Stimulated activated naive CD8-positive, alpha-beta T cell treated with anti-CD3 and anti-CD28 coated beads, Interleukin-15, amount 100 ng/mL, for 72 hours (primary cell): ENCODE results near the gene VASP.

ENCODE experiments used
- ATAC-seq: fragments of 150-1000 bp; cut with Tn5 transposase; 2 replicates; pipeline ENCODE4 v1.10.0; 2021; ENCODE audit warnings: mild to moderate bottlenecking, moderate library complexity
- DNase-seq, 2 donors: peaks; one replicate each; pipeline ENCODE4 v3.0.0; 2021 to 2022
- H3K27ac Mint-ChIP-seq, 2 donors: one replicate each; pipeline ENCODE4 v1.8.0; 2022; ENCODE audit warnings: mild to moderate bottlenecking in 2 of 2, mixed read lengths in 2 of 2, moderate library complexity in 2 of 2
- H3K27me3 Mint-ChIP-seq: one replicate; pipeline ENCODE4 v1.8.0; 2022; ENCODE audit warnings: mixed read lengths
- H3K4me1 Mint-ChIP-seq: one replicate; pipeline ENCODE4 v1.8.0; 2022; ENCODE audit warnings: mild to moderate bottlenecking, mixed read lengths
- H3K4me3 Mint-ChIP-seq, 2 donors: one replicate each; pipeline ENCODE4 v1.8.0; 2022; ENCODE audit warnings: mild to moderate bottlenecking in 2 of 2, mixed read lengths in 2 of 2, moderate library complexity in 1 of 2
- H3K9me3 Mint-ChIP-seq, 2 donors: one replicate each; pipeline ENCODE4 v1.8.0; 2022; ENCODE audit warnings: mixed read lengths in 2 of 2

VASP gene

DNA sequence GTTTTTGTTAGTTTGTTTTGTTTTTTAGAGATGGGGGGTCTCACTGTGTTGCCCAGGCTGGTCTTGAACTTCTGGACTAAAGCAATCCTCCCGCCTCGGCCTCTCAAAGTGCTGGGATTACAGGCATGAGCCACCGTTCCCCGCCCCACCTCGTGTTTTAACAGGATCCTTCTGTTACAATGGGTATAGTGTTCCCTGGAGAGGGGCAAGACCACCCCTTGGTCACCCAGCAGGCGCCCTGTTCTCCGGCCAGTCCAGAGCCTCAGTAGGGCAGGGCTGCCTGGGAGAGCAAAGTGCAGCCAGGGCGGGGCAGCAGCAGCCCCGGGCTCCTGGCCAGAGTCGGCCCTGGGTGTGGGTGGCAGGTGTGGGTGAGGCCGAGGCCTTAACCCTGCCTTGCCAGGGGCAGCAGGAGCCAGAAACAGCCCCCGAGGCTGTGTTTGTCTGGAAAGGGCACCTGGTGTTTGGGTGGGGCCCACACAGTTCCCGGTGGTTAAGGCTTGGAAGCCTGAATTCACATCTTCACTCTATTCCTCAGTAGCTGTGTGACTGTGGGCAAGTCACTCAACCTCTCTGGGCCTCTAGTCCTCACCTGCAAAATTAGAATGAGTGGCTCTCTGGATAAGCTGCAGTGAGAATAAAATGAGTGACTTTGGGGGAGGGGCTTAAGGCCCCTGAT is 7.2 kb downstream of the VASP start:
- Mint-ChIP-seq H3K27me3 (no peaks in the 10 kb centered on the region), H3K4me3 (peak overlapping the region; percentile 54 to 77), H3K9me3 (no peaks in the 10 kb centered on the region), H3K4me1 (peaks cover 69% of the 10 kb centered on the region), H3K27ac (peak overlapping the region; percentile 82 to 91)
- ATAC-seq (peak; percentile 61), DNase-seq (no peak)

DNA sequence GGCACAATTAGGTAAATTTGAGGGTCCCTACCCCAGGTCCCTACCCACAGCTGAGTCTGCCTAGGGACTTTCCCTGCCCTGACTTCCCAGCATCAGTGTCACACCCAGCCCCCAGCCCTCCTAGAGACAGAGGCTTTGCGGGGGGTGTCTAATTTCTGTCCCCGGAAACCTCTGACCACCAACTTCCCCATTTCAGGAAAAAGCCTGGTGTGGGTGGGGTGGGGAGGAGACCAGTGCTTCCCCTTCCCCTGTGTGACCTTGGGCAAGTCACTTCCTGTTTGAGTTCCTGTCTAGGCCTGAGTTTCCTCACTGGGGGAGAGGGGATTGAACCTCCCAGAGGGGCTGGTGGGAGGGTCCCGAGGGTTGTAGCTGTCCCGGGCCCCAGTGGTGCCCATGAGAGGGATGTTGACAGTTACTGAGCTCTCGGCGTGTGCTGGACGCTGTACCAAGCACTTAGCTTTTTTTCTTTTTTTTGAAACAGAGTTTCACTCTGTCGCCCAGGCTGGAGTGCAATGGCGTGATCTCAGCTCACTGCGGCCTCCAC is 7.9 kb downstream of the VASP start:
- peak; percentile 63 for ATAC-seq
- H3K4me1 Mint-ChIP-seq = peaks cover 62% of the 10 kb centered on the region
- H3K27ac Mint-ChIP-seq = peak overlapping the region; percentile 75 to 91
- H3K27me3 Mint-ChIP-seq = no peaks in the 10 kb centered on the region
- no peak for DNase-seq
- peak overlapping the region; percentile 50 to 54 for H3K4me3 Mint-ChIP-seq
- no peaks in the 10 kb centered on the region for H3K9me3 Mint-ChIP-seq

DNA sequence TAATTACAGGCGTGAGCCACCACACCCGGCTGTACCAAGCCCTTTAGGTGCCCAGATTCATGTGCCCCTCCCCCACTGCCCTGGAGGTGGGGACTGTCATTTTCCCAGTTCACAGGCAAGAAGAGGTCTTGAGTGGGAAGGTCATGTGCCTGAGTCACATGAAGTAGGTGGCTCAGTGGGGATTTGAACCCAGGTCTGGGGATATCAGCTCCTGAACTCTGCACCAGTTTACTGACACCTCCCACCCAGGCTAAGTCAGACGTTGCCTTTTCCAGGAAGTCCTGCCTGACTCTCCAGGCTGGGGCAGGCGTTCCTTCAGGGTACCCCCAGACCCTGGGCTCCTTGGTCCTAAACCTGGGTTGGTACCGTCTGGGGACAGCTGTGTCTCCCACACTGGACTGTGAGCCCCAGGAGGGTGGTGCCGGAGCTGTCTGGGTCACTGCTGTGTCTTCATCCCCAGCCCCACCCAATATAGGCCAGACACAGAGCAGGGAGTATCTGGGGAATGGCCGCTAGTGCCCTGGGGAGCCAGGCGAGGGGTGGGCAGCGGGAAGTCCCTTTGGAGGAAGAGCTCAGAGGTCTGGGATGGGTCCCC is 8.6 kb downstream of the VASP start:
- peak overlapping the region in 1 of 2 donors; percentile 50 for H3K4me3 Mint-ChIP-seq
- no peak for DNase-seq
- H3K4me1 Mint-ChIP-seq = peaks cover 55% of the 10 kb centered on the region
- H3K27ac Mint-ChIP-seq = peak overlapping the region in 1 of 2 donors; percentile 75
- H3K9me3 Mint-ChIP-seq = no peaks in the 10 kb centered on the region
- no peaks in the 10 kb centered on the region for H3K27me3 Mint-ChIP-seq
- no peak for ATAC-seq

DNA sequence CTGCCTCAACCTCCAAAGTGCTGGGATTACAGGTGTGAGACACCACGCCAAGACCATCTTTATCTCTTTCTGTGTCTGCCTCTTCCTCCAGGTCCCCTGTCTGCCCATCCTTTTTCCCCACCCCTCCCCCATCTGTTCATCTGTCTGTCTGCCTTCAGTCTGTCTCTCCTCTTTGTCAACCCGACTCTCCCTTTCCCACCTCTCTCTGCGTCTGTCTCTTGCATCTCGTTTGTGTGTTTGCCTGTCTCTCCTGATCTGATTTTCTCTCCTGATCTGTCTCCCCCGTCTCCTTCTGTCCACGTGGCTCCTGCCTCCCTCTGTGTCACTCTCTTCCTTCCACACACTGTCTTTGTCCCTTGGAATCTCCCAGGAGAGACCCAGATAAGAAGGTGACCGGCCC is 10.0 kb downstream of the VASP start:
- no peaks in the 10 kb centered on the region for H3K27me3 Mint-ChIP-seq
- ATAC-seq (no peak), DNase-seq (no peak)
- no peaks in the 10 kb centered on the region for H3K9me3 Mint-ChIP-seq
- H3K27ac Mint-ChIP-seq = no peak overlapping the region
- H3K4me3 Mint-ChIP-seq = no peak overlapping the region
- H3K4me1 Mint-ChIP-seq = peaks cover 49% of the 10 kb centered on the region

DNA sequence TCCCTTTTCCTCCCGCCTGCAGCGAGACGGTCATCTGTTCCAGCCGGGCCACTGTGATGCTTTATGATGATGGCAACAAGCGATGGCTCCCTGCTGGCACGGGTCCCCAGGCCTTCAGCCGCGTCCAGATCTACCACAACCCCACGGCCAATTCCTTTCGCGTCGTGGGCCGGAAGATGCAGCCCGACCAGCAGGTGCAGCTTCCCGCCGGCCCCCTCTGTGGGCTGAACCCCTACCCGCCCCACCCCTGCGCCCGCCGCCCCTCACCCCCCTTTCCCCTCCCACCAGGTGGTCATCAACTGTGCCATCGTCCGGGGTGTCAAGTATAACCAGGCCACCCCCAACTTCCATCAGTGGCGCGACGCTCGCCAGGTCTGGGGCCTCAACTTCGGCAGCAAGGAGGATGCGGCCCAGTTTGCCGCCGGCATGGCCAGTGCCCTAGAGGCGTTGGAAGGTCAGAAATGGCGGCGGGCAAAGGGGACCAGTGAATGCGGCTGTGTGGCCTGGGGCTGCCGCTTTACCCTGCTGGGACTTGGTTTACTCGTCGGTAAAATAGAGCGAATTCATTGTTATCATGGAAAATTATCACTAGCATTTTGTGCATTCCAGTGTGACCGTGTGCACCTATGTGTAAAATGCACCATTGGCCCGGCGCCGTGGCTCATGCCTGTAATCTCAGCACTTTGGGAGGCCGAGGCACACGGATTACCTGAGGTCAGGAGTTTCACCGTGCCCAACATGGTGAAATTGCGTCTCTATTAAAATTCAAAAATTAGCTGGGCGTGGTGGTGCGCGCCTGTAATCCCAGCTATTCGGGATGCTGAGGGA is 10.6 kb downstream of the VASP start:
- ATAC-seq (no peak), DNase-seq (no peak)
- Mint-ChIP-seq H3K4me1 (peaks cover 44% of the 10 kb centered on the region), H3K27me3 (no peaks in the 10 kb centered on the region), H3K9me3 (no peaks in the 10 kb centered on the region), H3K27ac (no peak overlapping the region), H3K4me3 (no peak overlapping the region)

DNA sequence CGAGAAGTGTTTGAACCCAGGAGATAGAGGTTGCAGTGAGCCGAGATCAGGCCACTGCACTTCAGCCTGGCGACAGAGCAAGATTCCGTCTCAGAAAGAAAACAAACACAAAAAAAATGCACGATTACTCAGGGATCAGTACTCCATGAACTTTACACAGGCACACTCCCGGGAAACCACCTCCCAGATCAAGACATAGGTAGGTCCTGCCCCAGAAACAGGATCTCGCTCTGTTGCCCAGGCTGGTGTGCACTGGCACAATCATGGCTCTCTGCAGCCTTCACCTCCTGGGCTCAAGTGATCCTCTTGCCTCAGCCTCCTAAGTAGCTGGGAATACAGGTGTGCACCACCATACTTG is 11.2 kb downstream of the VASP start:
- no peaks in the 10 kb centered on the region for H3K27me3 Mint-ChIP-seq
- no peaks in the 10 kb centered on the region for H3K9me3 Mint-ChIP-seq
- no peak overlapping the region for H3K27ac Mint-ChIP-seq
- H3K4me1 Mint-ChIP-seq = peaks cover 42% of the 10 kb centered on the region
- ATAC-seq (no peak), DNase-seq (no peak)
- no peak overlapping the region for H3K4me3 Mint-ChIP-seq

DNA sequence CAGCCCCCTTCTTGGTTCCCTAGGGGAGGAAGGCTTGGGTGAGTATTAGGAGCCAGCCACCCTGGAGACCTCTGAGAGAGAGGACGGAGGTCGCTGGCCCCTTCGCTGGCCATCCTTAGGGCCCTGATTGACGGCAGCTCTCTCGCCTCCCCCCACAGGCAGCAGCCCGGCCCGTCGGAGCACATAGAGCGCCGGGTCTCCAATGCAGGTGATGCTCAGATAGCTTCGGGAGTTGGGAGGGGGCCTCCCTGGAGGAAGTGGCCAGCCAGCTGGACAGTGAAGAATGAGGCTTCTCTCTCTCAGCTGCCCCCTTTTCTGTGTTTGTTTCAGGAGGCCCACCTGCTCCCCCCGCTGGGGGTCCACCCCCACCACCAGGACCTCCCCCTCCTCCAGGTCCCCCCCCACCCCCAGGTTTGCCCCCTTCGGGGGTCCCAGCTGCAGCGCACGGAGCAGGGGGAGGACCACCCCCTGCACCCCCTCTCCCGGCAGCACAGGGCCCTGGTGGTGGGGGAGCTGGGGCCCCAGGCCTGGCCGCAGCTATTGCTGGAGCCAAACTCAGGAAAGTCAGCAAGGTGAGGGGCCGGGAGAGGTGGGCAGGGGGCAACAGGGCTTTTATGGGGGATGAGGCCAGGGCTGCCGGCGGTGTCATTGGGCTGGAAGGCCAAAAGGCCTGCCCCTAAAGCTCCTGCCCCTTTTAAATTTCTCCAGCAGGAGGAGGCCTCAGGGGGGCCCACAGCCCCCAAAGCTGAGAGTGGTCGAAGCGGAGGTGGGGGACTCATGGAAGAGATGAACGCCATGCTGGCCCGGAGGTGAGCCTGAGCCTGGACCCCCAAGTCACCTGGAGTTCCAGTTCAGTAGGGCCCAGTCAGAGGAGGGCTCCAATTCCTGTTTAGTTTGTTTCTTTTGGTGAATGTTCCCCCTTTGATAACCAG is 15.0 kb downstream of the VASP start:
- DNase-seq (no peak), ATAC-seq (no peak)
- Mint-ChIP-seq H3K4me3 (no peak overlapping the region), H3K4me1 (peaks cover 27% of the 10 kb centered on the region), H3K27me3 (no peaks in the 10 kb centered on the region), H3K9me3 (no peaks in the 10 kb centered on the region), H3K27ac (peak overlapping the region in 1 of 2 donors; percentile 59)

DNA sequence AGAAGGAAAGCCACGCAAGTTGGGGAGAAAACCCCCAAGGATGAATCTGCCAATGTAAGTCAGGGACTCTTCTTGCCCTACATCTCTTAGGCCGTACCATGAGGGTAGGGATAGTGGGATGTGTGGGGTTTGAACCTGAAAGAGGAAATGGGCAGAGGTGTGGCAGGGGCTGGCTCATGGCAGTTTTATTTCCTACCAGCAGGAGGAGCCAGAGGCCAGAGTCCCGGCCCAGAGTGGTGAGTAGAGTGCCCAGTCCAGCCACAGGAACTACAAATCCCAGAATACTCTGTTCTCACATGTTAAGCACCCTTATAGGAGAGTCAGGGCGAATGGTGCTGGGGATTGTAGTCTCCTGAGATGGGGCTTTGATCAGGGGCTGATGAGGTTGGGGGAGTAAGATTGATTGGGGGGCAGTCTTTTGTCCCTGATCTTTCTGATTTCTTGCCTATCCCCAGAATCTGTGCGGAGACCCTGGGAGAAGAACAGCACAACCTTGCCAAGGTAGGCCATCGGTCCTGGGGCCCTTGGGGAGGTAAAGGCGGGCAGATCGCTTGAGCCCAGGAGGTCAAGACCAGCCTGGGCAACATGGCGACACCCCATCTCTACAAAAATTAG is 16.5 kb downstream of the VASP start:
- peak; percentile 94 for ATAC-seq

DNA sequence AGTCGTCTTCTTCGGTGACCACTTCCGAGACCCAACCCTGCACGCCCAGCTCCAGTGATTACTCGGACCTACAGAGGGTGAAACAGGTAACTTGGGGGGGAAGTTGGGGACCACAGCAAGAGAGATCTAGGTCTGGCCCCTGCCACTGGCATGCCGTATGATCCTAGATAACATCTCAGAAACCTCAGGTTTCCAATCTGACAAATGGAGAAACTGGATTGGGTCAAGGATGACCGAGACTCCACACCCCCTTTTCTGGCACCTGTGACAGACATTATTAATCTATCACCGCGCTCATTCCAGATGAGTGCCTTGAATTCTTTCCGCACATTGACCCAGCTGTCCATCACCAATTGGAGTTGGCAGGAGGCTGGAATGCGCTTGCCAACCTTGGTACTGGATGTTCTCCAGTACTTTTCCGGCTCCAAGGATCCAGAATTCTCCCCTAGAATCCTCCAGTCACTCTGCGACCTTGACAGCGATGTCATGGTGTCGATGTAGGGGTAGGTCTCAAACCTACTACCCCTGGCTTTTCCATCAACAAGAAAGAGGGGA is 17.4 kb downstream of the VASP start:
- no peaks in the 10 kb centered on the region for H3K27me3 Mint-ChIP-seq
- no peak for DNase-seq
- H3K9me3 Mint-ChIP-seq = no peaks in the 10 kb centered on the region
- peaks cover 47% of the 10 kb centered on the region for H3K4me1 Mint-ChIP-seq
- H3K27ac Mint-ChIP-seq = no peak overlapping the region
- no peak for ATAC-seq
- no peak overlapping the region for H3K4me3 Mint-ChIP-seq

More for the DNA sequence above, 16.5 kb downstream of the VASP start:
- Mint-ChIP-seq H3K4me1 (peaks cover 40% of the 10 kb centered on the region), H3K27me3 (no peaks in the 10 kb centered on the region), H3K27ac (peak overlapping the region in 1 of 2 donors; percentile 25), H3K9me3 (no peaks in the 10 kb centered on the region), H3K4me3 (no peak overlapping the region)
- peak; percentile 76 to 81 for DNase-seq

DNA sequence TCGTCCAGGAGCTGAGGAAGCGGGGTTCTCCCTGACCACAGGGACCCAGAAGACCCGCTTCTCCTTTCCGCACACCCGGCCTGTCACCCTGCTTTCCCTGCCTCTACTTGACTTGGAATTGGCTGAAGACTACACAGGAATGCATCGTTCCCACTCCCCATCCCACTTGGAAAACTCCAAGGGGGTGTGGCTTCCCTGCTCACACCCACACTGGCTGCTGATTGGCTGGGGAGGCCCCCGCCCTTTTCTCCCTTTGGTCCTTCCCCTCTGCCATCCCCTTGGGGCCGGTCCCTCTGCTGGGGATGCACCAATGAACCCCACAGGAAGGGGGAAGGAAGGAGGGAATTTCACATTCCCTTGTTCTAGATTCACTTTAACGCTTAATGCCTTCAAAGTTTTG is 18.9 kb downstream of the VASP start:
- DNase-seq (no peak), ATAC-seq (no peak)
- H3K4me3 Mint-ChIP-seq = no peak overlapping the region
- no peaks in the 10 kb centered on the region for H3K9me3 Mint-ChIP-seq
- peaks cover 47% of the 10 kb centered on the region for H3K4me1 Mint-ChIP-seq
- no peaks in the 10 kb centered on the region for H3K27me3 Mint-ChIP-seq
- no peak overlapping the region for H3K27ac Mint-ChIP-seq

DNA sequence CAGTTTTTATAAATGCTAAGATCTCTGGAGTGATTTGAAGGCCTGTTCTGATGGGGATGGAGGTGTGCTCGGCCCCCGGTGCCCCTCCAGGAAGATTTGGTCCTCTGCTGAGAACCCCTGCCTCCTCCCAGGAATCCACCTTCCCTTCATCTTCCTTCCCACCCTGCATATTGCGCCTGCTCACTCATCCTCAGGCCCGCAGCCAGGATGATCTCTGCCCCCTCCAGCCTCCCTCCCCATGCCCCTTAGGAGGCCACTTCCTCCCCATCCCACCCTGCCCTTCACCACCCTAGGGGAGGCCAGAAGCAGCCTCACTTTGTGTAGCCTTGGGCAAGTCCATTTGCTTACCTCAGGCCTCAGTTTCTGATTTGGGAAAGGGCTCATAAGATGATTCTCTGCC is 19.7 kb downstream of the VASP start:
- Mint-ChIP-seq H3K9me3 (peaks cover 0 to 5% of the 10 kb centered on the region in 2 donors), H3K27ac (peak overlapping the region in 1 of 2 donors; percentile 25), H3K4me3 (no peak overlapping the region), H3K27me3 (no peaks in the 10 kb centered on the region), H3K4me1 (peaks cover 45% of the 10 kb centered on the region)
- ATAC-seq (no peak), DNase-seq (no peak)

DNA sequence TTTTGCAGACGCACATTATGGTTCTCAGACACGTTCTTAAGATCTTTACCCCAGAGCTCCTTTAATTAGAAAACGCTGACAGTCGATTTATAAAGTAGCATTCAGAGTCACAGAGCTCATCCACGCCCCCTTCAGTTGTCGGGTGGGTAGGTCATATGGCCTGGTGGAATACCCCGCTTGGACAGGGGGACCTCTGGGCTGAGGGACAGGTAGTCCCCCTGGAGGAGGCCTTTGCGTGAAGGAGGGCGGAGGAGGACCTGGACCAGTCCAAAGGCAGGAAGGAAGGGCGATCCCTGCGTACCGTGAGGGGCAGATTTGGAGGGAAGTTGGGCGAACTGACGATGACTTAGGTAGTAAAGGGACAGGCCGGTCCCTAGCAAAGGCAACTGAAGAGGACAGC is 20.5 kb downstream of the VASP start:
- ATAC-seq (no peak), DNase-seq (no peak)
- Mint-ChIP-seq H3K27ac (no peak overlapping the region), H3K4me1 (peaks cover 43% of the 10 kb centered on the region), H3K9me3 (peaks cover 0 to 5% of the 10 kb centered on the region in 2 donors), H3K27me3 (no peaks in the 10 kb centered on the region), H3K4me3 (no peak overlapping the region)

DNA sequence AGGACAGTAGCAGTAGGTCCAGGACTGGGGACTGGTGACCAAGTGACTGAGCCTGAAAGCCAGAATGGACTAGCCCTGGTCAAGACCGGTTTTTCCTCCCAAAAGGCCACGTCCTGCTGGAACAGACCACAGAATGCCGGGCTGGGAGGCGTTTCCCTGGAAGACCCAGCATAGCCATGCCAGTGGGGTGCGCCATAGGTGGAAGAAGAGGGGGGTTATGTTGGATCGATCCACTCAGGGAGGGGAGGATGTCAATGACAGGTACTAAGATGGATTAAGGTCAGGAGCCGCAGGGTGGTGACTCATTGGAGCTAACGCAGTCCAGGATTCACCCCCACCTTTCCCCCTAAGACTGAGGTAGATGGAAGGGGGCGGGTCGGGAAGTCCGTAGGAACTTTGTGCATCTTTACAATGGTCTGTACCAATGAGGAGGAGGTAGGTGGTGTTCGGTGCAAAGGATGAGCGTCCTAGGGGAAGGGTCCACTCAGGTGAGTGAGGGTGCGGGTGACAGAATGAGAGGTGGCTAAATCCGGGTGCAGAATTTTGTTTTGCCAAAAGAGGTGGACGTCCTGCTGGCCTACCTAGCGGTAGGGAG is 21.0 kb downstream of the VASP start:
- H3K27me3 Mint-ChIP-seq = no peaks in the 10 kb centered on the region
- H3K27ac Mint-ChIP-seq = no peak overlapping the region
- ATAC-seq (no peak), DNase-seq (no peak)
- H3K4me1 Mint-ChIP-seq = peaks cover 41% of the 10 kb centered on the region
- peaks cover 0 to 5% of the 10 kb centered on the region in 2 donors for H3K9me3 Mint-ChIP-seq
- peak overlapping the region in 1 of 2 donors; percentile 58 for H3K4me3 Mint-ChIP-seq

DNA sequence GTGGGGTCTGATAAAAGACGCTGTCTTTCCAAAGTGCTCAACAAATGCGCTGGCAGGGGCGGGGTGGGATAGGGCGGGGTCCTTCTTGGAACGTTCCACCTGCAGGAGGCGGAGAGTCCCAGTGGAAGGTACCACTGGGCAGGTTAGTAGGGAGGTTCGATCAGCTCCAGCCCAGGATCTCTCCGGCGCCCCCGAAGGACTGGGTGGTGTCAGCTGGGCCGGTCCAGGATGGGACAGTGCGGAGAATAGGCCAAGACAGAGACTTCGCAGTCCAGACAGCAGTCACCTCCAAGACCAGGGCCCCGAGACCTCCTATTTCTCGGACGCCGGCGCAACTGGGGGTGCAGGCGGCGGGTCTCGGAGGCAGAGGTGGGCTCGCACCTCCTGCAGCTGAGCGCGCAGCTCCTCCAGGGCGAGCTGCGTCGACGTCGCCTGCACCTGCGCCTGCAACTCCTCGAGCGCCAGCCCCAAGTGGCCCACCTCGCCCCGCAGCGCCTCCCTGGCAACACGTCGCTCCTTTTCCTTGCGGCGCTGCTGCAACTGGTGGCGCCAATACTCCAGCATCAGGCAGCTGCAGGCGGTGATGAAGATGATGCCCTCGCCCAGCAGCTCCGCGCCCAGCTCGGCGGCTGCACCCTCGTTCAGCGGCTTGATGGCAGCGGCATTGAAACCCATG is 21.6 kb downstream of the VASP start:
- Mint-ChIP-seq H3K4me1 (peaks cover 34% of the 10 kb centered on the region), H3K9me3 (peaks cover 0 to 5% of the 10 kb centered on the region in 2 donors), H3K27ac (no peak overlapping the region), H3K27me3 (no peaks in the 10 kb centered on the region), H3K4me3 (peak overlapping the region in 1 of 2 donors; percentile 61)
- DNase-seq (no peak), ATAC-seq (peak; percentile 44)
